Measurements from ENCODE around the gene RADIL. TPM values are rescaled to one million over a fixed set of nuclear protein-coding genes. Genes with fewer than 3 reads are reported as not detected.
"Not testable (repeated sequence)": the region's sequence is repeated elsewhere in the genome, so short reads cannot be mapped to it uniquely, and the experiment has no call there.

Gene RADIL
- total RNA-seq, 1 donor from 2014 or later, result 2.4 TPM

- Mint-ChIP-seq H3K9me3 (ENCODE audit: unreplicated experiment) (no peaks in the 10 kb centered on the region), H3K36me3 (ENCODE audit: low read depth, unreplicated experiment) (peaks cover 8% of the 10 kb centered on the region), H3K4me1 (ENCODE audit: unreplicated experiment) (no peaks in the 10 kb centered on the region), H3K4me3 (ENCODE audit: unreplicated experiment) (no peak overlapping the region), H3K27ac (ENCODE audit: unreplicated experiment) (no peak overlapping the region), H3K27me3 (ENCODE audit: unreplicated experiment) (peaks cover 12% of the 10 kb centered on the region)
- TF ChIP-seq CTCF (IDR thresholded peaks at IDR 0.05; ENCODE audit: unreplicated experiment), result no peak
- DNase-seq (ENCODE audit: low spot score), result no peak
Observed at GRCh38 chr7:4805110-4805983, 78.2 kb downstream of the RADIL start.

GRCh38 chr7:4803397-4804241 lies 79.9 kb downstream of the RADIL start:
- H3K27me3 Mint-ChIP-seq (ENCODE audit: unreplicated experiment), result peaks cover 16% of the 10 kb centered on the region
- H3K27ac Mint-ChIP-seq (ENCODE audit: unreplicated experiment), result no peak overlapping the region
- no peak overlapping the region for H3K4me3 Mint-ChIP-seq (ENCODE audit: unreplicated experiment)
- no peaks in the 10 kb centered on the region for H3K9me3 Mint-ChIP-seq (ENCODE audit: unreplicated experiment)
- DNase-seq (ENCODE audit: low spot score), result no peak
- H3K36me3 Mint-ChIP-seq (ENCODE audit: low read depth, unreplicated experiment), result peaks cover 8% of the 10 kb centered on the region
- no peak for TF ChIP-seq CTCF (IDR thresholded peaks at IDR 0.05; ENCODE audit: unreplicated experiment)
- no peaks in the 10 kb centered on the region for H3K4me1 Mint-ChIP-seq (ENCODE audit: unreplicated experiment)

DNA sequence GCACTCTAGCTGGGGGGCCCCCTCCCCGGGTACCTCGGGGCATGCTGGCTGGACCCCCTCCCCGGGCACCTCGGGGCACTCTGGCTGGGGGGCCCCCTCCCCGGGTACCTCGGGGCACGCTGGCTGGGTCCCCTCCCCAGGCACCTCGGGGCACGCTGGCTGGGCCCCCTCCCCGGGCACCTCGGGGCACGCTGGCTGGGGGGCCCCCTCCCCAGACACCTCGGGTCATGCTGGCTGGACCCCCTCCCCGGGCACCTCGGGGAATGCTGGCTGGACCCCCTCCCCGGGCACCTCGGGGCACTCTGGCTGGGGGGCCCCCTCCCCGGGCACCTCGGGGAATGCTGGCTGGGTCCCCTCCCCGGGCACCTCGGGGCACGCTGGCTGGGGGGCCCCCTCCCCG lies 80.9 kb downstream of the RADIL start:
- H3K36me3 Mint-ChIP-seq (ENCODE audit: low read depth, unreplicated experiment); DNase-seq (ENCODE audit: low spot score); H3K27ac Mint-ChIP-seq (ENCODE audit: unreplicated experiment); H3K4me1 Mint-ChIP-seq (ENCODE audit: unreplicated experiment); H3K4me3 Mint-ChIP-seq (ENCODE audit: unreplicated experiment); H3K9me3 Mint-ChIP-seq (ENCODE audit: unreplicated experiment): not testable (repeated sequence)
- peaks cover 13% of the 10 kb centered on the region for H3K27me3 Mint-ChIP-seq (ENCODE audit: unreplicated experiment)

GRCh38 chr7:4801839-4802231 lies 81.7 kb downstream of the RADIL start:
- Mint-ChIP-seq H3K27me3 (ENCODE audit: unreplicated experiment) (peaks cover 13% of the 10 kb centered on the region), H3K9me3 (ENCODE audit: unreplicated experiment) (no peaks in the 10 kb centered on the region), H3K4me3 (ENCODE audit: unreplicated experiment) (no peak overlapping the region), H3K27ac (ENCODE audit: unreplicated experiment) (no peak overlapping the region), H3K36me3 (ENCODE audit: low read depth, unreplicated experiment) (peaks cover 4% of the 10 kb centered on the region), H3K4me1 (ENCODE audit: unreplicated experiment) (no peaks in the 10 kb centered on the region)
- no peak for DNase-seq (ENCODE audit: low spot score)
- no peak for TF ChIP-seq CTCF (IDR thresholded peaks at IDR 0.05; ENCODE audit: unreplicated experiment)

DNA sequence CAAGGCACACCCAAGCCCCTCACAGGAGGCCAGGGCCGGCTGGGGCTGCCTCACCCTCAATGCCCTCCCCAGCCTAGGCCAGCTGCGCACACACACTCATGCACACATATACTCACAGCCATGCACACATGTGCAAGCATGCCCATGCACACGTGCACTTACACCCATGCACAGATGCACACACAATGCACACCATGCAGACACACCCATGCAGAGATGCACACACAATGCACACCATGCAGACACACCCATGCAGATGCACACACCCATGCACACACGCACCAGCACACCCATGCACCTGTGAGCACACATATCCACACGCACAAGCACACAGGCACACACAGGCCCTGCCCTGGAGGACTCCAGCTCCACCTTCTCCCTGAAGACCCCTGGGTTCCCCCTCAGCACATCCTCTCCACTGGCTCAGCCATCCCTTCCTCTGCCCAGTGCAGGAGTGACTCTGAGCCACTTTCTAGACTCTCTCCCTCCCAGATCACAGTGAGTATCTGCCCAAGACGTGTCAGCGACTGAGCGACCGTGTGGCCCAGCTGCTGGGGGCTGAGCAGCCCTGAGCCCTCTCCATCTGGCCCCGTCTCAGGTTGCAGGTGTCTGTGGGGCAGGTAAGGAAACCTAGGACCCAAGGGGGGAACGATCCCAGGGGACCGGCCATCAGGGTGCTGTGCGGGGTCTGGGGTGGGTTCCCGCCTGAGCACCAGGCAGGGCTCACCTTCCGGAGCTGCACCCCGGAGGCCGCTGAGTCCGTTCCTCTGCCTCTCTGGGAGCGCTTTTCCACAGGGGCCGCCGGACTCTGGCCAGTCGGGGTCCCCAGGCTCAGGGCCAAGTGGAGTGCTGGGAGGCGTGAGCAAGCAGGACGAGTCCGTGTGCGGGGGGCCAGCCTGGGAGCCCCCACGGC lies 82.3 kb downstream of the RADIL start:
- H3K27ac Mint-ChIP-seq (ENCODE audit: unreplicated experiment), result peak overlapping the region; percentile 48
- TF ChIP-seq CTCF (IDR thresholded peaks at IDR 0.05; ENCODE audit: unreplicated experiment), result no peak
- H3K9me3 Mint-ChIP-seq (ENCODE audit: unreplicated experiment), result no peaks in the 10 kb centered on the region
- H3K4me1 Mint-ChIP-seq (ENCODE audit: unreplicated experiment), result no peaks in the 10 kb centered on the region
- H3K36me3 Mint-ChIP-seq (ENCODE audit: low read depth, unreplicated experiment), result peaks cover 4% of the 10 kb centered on the region
- peak overlapping the region; percentile 53 for H3K4me3 Mint-ChIP-seq (ENCODE audit: unreplicated experiment)
- DNase-seq (ENCODE audit: low spot score), result no peak
- peaks cover 15% of the 10 kb centered on the region for H3K27me3 Mint-ChIP-seq (ENCODE audit: unreplicated experiment)
